Renal cortical epithelial cell (primary cell): ENCODE measurements around the gene KRTAP9-7. TPM values are rescaled to one million over a fixed set of nuclear protein-coding genes. Genes with fewer than 3 reads are reported as not detected.

Experiments
- DNase-seq: peaks from one replicate; pipeline ENCODE4 v3.0.0-alpha.2; 2011; ENCODE audit warnings: low read depth
- total RNA-seq: library from RNA; depleted of rRNA; stranded (reverse); fragments of >200 nt; gene quantifications from 2 replicates; pipeline ENCODE4 v1.2.3, GENCODE V29; 2014

KRTAP9-7 gene
- total RNA-seq, 1 donor from 2014 or later = not detected

DNA sequence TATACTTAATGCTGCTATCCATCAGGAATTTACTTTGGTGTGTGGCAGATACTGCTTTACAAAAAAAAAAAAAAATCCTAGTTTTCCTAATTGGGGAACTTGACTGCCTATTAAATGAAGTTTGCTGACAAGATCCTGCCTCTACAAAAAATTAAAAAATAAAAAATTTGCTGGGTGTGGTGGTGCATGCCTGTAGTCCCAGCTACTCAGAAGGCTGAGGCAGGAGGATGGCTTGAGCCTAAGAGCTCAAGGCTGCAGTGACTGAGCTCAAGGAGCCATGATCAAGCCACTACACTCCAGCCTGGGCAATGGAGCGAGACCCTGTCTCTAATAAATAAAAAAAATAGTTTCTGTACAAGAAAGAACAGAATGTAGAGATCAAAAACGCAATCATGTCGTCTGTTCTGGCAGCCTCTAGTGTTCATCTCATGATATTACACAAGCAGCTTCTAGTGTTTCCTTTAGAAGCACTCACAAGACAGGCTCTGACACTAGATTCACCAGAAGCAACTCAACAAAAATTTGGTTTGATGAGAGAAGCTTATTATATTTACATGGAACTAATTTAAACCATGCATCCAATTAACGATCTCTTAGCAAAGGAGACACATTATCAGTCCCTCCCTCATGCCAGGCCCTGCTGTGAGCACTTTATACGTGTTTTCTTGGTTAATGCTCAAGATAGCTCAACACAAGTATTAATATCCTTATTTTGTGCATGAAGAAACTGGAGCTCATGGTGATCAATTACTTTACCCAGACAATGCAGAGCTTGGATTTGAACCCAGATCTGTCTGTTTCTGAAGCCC, 46.8 kb downstream of the KRTAP9-7 start:
- DNase-seq = peak; percentile 79

- DNase-seq = no peak
Measured at GRCh38 chr17:41322903-41323895, 47.7 kb downstream of the KRTAP9-7 start.

DNA sequence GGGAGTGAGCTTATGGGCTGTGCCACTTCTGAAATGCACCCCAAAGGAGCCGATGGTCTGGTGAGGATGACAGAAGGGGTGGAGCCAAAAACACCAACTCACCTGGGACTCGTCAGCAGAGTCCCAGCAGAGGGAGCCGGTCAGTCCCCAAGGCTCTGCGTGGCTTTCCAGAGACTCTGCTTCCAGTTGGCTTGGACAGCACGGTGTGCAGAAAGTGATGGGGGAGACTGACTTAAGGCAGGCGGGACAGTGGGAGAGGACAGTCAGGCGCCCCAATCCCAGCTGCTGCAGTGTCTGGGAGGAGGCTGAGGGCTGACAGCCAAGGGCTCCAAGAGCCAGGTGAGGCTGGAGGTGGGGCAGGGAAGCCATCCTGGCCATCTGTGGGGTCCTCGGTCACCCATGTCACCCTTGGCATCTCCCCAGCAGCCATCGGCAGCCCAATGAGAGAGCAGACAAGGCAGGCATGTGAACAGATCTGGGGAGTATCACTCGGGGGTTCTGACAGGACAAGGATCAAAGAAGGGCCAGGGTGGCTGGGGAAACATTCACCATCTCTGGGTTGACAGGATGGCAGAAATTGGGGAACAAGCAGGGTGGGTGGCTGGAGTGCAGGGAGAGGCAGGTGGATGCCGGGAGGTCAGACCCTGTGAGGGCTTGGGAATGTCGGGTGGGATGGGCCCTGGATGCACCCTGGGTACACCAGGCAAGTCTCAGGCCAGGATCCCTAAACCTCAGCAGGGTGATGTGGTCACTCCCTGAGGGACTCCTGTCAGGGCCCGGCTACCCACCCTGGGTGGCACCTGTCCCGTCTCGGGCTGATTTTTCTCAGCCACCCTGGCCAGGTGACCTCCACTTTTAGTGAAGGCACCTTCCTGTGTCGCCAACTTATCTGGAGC, 48.9 kb downstream of the KRTAP9-7 start:
- DNase-seq = no peak

DNA sequence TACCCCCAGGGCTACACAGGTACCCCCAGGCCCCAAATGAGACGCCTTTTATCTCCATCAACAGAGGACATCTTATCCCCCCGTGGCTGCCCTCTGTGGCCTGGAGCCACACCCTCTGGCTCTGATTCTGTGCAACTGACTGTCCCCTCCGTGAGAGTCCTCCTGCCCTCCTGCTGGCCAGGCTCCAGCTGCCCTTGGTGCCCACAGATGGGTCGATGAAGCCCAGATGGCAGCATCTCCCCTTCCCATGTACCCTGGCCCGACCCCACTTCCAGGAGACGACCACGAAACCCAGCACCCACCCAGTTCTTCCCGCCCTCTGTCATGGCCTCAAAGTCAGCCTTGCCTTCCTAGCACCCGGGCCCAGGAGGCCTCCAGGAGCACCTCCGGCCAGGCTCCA, 49.6 kb downstream of the KRTAP9-7 start:
- no peak for DNase-seq

- no peak for DNase-seq
Measured at GRCh38 chr17:41325611-41326010, 50.1 kb downstream of the KRTAP9-7 start.

Other genes starting within 250 kb of the KRTAP9-7 start
- gene KRTAP1-5, start 248.5 kb upstream of the KRTAP9-7 start, total RNA-seq = not detected in 2 replicates
- not detected in 2 replicates for gene KRTAP1-4, start 245.5 kb upstream of the KRTAP9-7 start, total RNA-seq
- not detected in 2 replicates for gene KRTAP1-3, start 240.8 kb upstream of the KRTAP9-7 start, total RNA-seq
- 0.25 and 0.35 TPM in 2 replicates for gene KRTAP1-1, start 234.2 kb upstream of the KRTAP9-7 start, total RNA-seq
- gene KRTAP2-1, start 228.4 kb upstream of the KRTAP9-7 start, total RNA-seq = not detected in 2 replicates
- 0.15 TPM in 1 of 2 replicates, not detected in the other for gene KRTAP2-2, start 220.5 kb upstream of the KRTAP9-7 start, total RNA-seq
- 0.55 and 5.9 TPM in 2 replicates for gene KRTAP2-3, start 215.6 kb upstream of the KRTAP9-7 start, total RNA-seq
- gene KRTAP2-4, start 209.8 kb upstream of the KRTAP9-7 start, total RNA-seq = not detected in 2 replicates
- gene KRTAP4-7, start 191.5 kb upstream of the KRTAP9-7 start, total RNA-seq = not detected in 2 replicates
- not detected in 2 replicates for gene KRTAP4-8, start 177.6 kb upstream of the KRTAP9-7 start, total RNA-seq
- gene KRTAP4-16, start 173.5 kb upstream of the KRTAP9-7 start, total RNA-seq = not detected in 2 replicates
- not detected in 2 replicates for gene KRTAP4-9, start 170.3 kb upstream of the KRTAP9-7 start, total RNA-seq
- not detected in 2 replicates for gene KRTAP4-11, start 157.3 kb upstream of the KRTAP9-7 start, total RNA-seq
- gene KRTAP4-12, start 151.5 kb upstream of the KRTAP9-7 start, total RNA-seq = not detected in 2 replicates
- gene KRTAP4-6, start 135.2 kb upstream of the KRTAP9-7 start, total RNA-seq = not detected in 2 replicates
- not detected in 2 replicates for gene KRTAP4-5, start 125.9 kb upstream of the KRTAP9-7 start, total RNA-seq
- gene KRTAP4-4, start 115.0 kb upstream of the KRTAP9-7 start, total RNA-seq = not detected in 2 replicates
- not detected in 2 replicates for gene KRTAP4-3, start 107.5 kb upstream of the KRTAP9-7 start, total RNA-seq
- not detected in 2 replicates for gene KRTAP4-2, start 97.5 kb upstream of the KRTAP9-7 start, total RNA-seq
- gene KRTAP4-1, start 90.8 kb upstream of the KRTAP9-7 start, total RNA-seq = not detected in 2 replicates
- not detected in 2 replicates for gene KRTAP9-1, start 85.8 kb upstream of the KRTAP9-7 start, total RNA-seq
- gene KRTAP9-2, start 49.0 kb upstream of the KRTAP9-7 start, total RNA-seq = not detected in 2 replicates
- gene KRTAP9-3, start 43.2 kb upstream of the KRTAP9-7 start, total RNA-seq = not detected in 2 replicates
- gene KRTAP9-8, start 37.7 kb upstream of the KRTAP9-7 start, total RNA-seq = not detected in 2 replicates
- gene KRTAP9-4, start 26.0 kb upstream of the KRTAP9-7 start, total RNA-seq = not detected in 2 replicates
- gene KRTAP9-9, start 20.3 kb upstream of the KRTAP9-7 start, total RNA-seq = not detected in 2 replicates
- not detected in 2 replicates for gene KRTAP9-6, start 10.3 kb upstream of the KRTAP9-7 start, total RNA-seq
- gene KRTAP29-1, start 27.2 kb downstream of the KRTAP9-7 start, total RNA-seq = not detected in 2 replicates
- gene KRTAP16-1, start 33.6 kb downstream of the KRTAP9-7 start, total RNA-seq = not detected in 2 replicates
- gene KRTAP17-1, start 40.0 kb downstream of the KRTAP9-7 start, total RNA-seq = not detected in 2 replicates
- not detected in 2 replicates for gene KRT33A, start 75.1 kb downstream of the KRTAP9-7 start, total RNA-seq
- gene KRT33B, start 94.1 kb downstream of the KRTAP9-7 start, total RNA-seq = not detected in 2 replicates
- 0.05 and 26.4 TPM in 2 replicates for gene KRT34, start 106.6 kb downstream of the KRTAP9-7 start, total RNA-seq
- not detected in 2 replicates for gene KRT31, start 121.9 kb downstream of the KRTAP9-7 start, total RNA-seq
- not detected in 2 replicates for gene KRT37, start 148.9 kb downstream of the KRTAP9-7 start, total RNA-seq
- not detected in 2 replicates for gene KRT38, start 165.3 kb downstream of the KRTAP9-7 start, total RNA-seq
- not detected in 2 replicates for gene KRT32, start 191.7 kb downstream of the KRTAP9-7 start, total RNA-seq
- not detected in 2 replicates for gene KRT35, start 205.5 kb downstream of the KRTAP9-7 start, total RNA-seq
- gene KRT36, start 214.2 kb downstream of the KRTAP9-7 start, total RNA-seq = not detected in 2 replicates
- gene KRT13, start 229.9 kb downstream of the KRTAP9-7 start, total RNA-seq = not detected in 2 replicates
- gene KRT15, start 243.2 kb downstream of the KRTAP9-7 start, total RNA-seq = 0.99 and 2.8 TPM in 2 replicates